HG03045 (cell line): ENCODE data around the gene EEF1A2.

Experiments used
- ATAC-seq: cut with Tn5 transposase; IDR thresholded peaks from one replicate; pipeline ENCODE4 v1.9.1; 2021; ENCODE audit warnings: mild to moderate bottlenecking, moderate library complexity; ENCODE audit not compliant: unreplicated experiment

Gene EEF1A2

GRCh38 chr20:63498960-63499337, at the start of gene EEF1A2:
Gene EEF1A2, minus strand, starts transcription at chr20:63499083. Its CDS starts 1,320 bp downstream, at chr20:63497763.
- ATAC-seq: no peak

DNA sequence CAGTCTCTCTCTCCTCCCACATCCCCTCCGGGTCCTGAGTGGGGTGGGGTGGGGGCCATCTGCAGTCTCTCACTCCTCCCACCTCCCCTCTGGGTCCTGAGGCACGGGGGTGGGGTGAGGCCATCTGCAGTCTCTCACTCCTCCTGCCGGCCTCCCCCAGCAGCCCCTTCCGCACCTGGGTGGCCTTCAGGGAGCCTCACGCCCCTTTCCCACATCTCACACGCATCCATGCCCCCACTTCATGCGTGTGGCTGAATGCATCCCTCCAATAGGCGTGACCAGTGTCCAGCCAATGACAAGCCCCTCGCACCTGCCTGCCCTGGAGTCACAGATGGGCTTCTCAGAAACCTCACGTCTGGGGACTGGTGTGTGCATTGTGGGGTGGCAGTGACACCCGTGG, 49.7 kb upstream of the EEF1A2 start:
- no peak for ATAC-seq

DNA sequence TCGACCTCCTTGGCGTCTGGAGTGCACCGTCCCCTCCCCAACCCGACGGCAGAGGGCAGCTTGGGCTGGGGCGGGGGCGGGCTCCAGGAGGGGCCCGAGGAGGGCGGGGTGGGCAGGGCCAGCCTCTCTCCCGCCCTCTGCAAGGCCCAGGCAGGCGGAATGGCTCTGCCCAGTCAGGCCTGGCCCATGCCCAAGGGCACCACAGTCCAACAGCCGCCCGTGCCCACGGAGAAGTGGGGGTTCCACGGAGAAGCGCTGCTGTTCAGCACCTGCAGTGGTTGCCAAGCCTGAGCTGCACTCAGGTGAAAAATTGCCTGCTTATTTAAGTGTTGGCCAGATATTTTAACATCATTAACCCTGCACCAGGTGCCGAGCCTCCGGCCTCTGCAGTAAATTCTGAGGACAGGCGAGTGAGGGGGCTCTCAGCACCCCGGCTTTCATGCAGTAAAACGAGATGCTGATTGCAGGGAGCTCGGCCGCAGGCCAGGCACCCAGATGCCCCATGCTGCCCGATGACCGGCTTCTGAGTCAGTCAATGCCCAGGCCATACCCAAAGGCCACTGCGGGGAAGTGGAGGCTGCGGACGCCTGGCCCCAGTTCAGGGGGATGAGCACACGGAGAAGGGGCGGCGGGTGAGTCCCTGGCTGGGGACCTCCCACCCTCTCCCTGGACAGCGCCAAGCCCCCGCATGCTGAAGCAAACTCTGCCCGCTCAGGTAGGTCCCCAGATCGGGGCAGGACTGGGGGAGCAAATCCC, 49.0 kb upstream of the EEF1A2 start, which contains the start of gene SRMS:
Gene SRMS, minus strand, starts transcription at position 25 of the 756 bp plus-strand sequence. CDS start 286 bp downstream, outside the sequence.
- ATAC-seq: no peak

- no peak for ATAC-seq
Observed at GRCh38 chr20:63546956-63547724, 48.3 kb upstream of the EEF1A2 start.

DNA sequence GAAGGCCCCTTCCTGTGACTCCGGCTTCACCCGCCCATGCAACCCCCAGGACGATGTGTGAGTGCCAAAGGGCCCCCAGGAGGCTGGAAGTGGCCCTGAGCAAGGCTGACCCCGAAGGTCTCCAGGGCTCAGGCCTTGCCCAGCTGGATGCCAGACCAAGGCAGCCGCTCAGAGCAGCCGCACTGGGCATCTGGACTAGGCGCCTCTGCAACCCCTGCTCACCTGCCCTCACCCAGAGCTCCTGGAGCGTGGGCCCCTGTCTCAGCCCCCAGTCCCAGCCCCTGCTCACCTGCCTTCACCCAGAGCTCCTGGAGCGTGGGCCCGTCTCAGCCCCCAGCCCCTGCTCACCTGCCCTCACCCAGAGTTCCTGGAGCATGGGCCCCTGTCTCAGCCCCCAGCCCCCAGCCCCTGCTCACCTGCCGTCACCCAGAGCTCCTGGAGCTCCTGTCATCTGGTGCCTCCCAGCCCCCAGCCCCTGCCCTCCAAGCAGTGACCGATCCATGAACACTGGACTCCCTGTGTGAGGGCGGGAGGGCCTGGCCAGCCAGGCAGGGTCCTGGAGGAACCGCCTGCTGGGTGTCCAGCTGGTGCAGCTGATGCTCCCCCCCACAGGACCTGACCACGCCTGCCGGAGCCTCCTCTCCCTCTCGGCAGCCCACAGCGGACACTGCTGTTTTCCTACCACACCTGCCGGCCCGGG, 47.5 kb upstream of the EEF1A2 start:
- no peak for ATAC-seq

DNA sequence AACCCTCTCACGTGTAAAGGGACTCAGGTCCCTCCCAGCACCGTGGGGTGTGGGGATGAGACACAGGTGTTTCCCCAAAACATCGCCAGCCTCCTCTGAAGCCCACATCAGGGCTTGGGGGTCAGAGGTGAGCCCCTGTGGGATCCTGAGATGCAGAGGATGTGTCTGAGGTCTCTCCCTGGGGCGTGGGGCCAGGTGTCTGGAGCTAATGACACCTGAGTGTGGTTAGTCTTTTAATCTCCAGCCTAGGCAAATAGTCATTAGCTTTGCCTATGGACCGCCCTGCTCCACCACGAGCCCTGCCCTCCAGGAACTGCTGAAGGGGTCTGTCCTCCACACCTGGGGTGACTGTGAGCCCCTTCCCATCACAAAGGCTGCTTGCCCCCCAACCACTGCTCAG, 46.9 kb upstream of the EEF1A2 start:
- no peak for ATAC-seq

- no peak for ATAC-seq
Observed at GRCh38 chr20:63544958-63545516, 46.2 kb upstream of the EEF1A2 start.

DNA sequence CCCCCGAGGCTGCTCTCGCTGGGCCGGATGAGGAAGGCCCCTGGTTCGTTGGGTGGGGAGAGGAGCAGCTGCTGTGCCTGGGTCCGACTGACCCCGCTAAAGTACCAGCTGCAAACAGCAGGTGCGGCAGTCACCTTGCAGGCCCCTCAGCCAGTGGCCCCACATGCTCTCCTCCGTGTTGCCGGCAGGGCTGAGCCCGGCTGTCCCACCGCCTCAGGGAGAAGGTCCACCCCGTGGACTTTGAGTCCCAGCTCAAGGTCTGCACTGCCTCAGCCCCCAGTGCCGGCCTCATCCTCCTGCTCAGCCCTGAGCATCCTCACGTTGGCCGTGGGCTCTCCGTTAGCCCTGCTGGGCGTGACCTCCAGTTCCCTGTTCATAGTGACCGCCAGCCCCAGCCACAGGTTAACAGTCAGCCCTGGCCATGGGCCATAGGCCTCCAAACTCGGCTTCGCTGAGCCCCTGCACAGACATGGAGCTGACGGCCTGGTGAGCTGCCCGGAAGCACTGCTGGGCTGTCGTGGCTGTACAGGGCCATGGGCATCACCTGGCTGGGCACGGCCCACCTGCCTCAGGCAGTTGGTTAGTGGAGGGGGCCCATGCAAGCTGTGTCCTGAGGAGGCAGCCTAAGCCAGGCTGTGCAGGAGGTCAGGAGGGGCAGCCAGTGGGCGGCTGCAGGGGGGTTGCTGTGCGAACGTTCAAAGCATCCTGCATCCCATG, 45.5 kb upstream of the EEF1A2 start:
- no peak for ATAC-seq

- no peak for ATAC-seq
Observed at GRCh38 chr20:63543733-63544132, 44.9 kb upstream of the EEF1A2 start.

DNA sequence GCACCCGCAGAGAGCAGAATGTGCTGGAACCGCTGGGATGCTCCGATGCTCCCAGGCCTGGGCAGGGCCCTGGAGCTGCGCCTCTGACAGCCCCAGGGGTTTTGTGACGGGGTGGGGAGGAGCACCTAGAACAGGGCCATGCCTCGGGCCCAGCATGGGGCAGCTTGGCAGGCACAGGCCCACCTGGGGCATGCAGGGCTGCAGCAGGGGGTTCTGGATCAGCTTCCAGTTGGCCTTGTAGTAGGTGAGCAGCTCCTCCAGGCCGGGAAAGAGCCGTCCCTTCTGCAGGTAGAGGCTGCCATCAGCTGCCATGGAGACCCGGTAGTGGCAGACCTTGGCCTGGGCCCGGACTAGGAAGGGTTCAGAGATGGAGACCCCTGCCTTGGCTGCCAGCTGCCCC, 44.2 kb upstream of the EEF1A2 start:
- ATAC-seq: no peak

GRCh38 chr20:63542696-63543095, 43.8 kb upstream of the EEF1A2 start:
- ATAC-seq: no peak

- ATAC-seq: no peak
Observed at GRCh38 chr20:63542031-63542559, 43.2 kb upstream of the EEF1A2 start.

DNA sequence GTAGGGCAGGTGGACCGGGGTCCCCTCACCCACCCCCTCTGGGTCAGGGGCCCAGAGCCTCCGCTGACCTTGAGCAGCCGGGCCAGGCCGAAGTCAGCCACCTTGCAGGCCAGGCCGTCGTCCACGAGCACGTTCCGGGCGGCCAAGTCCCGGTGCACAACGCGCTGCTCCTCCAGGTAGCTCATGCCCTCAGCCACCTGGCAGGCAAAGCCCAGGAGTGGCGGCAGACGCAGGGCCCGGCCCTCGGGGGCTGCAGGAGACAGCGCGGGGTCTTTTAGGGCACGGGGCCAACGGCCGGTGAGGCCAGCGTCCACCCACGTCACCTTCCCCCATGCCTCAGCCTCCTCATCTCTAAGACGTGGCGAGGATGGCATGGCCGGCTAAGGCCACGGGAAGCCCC, 42.5 kb upstream of the EEF1A2 start:
- ATAC-seq: no peak

DNA sequence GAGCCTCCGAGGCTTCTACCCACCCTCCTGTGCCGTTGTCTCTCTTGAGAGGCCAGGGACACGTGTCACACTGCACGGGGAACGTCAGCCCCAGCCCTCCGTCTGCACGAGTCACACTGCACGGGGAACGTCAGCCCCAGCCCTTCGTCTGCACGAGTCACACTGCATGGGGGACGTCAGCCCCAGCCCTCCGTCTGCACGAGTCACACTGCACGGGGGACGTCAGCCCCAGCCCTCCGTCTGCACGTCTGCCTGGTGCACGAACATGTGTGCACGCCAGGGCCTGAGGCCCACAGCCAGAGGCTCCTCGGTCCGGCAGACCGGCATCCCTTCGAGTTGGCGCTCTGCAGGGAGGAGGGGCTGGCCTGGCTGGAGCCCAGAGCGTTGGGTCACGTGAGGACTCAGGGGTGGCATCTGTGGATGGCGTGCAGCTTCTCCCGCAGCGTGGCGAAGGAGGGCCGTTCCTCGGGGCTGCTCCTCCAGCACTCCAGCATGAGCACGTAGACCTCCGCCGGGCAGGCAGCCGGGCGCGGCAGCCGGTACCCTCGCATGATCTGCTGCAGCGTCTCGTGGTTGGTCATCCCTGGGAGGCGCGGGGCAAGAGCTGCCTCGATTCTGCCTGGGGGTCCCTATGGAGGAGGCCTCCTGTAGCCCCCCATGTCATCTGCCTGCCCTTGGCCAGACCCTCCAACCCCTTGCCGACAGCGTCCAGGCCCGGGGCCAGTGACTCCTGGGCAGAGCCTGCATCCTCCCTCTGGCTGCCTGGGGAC, 41.7 kb upstream of the EEF1A2 start:
- ATAC-seq: no peak

GRCh38 chr20:63539441-63540370, 40.8 kb upstream of the EEF1A2 start:
- no peak for ATAC-seq

DNA sequence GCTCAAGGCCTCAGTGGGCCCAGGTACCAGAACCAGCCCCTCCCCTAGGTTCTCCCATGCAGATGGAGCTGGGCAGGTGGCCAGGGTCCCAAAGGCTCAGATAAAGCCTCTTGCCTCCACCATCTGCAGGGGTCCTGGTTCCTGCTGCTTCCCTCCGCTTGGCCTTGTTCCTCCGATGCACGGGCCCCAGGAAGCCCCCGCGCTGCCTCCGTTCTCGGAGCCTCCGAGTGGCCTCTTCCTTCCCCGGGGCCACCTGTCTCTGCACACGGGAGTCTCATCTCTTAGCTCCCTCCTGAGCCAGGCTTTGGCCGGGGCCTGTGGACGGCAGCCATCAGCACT, 40.2 kb upstream of the EEF1A2 start:
- no peak for ATAC-seq

DNA sequence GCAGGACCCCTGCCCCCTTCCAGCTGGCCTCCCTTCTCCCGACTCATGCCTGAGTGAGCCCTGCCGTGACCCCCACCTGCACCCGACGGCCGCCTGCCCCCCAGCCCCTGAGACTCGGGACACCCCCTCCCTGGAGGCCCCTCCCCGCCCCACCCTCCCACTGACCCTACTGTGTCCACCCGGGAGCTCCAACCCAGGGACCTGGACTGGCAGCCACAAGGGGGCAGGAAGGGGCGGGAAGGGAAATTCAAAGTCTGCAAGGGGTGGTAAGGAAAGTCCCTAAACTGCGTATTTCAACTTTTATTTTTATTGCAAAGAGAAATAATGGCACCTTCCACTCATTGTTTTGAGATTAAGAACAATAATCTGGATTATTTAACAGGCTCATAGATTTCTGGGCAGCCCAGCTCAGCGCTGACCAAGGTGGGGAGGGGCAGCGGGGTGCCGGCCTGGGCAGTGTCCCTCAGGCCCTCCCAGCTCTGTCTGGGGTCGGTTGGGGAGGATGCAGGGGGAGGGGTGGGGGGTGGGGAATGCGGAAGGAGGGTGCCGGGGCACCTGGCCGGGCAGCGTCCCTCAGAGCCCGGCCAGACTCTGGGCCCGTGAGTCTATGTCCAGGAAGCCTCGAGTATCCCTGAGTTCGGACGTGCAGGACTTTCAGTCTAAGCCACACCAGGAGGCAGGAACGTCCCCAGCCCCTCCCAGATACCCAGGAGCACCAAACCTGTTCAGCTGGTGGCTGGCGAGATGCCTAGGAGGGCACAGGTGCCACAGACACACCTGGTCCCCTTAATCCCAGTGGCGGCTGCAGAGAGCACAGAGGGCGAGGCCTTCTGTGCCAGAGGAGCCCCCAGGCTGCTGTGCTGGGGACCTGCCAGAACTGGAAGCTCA, 39.6 kb upstream of the EEF1A2 start:
- no peak for ATAC-seq
